Transverse colon (tissue), 3 donors: ENCODE measurements around the gene OVAAL.

Experiments
- EP300 ChIP-seq: sonication (generic); formaldehyde crosslinking; IDR thresholded peaks from one replicate; pipeline ENCODE4 v1.6.1; 2017; ENCODE audit warnings: antibody characterized with exemption, low read depth
- POLR2A ChIP-seq: fragments of 450-650 bp; IDR thresholded peaks from one replicate; pipeline ENCODE4 v1.6.1; 2016; ENCODE audit warnings: antibody characterized with exemption, mild to moderate bottlenecking, moderate library complexity
- TF ChIP-seq, protein P1 (sequence below), 5 experiments: fragments of 200-600 bp in 3 of 5; fragments of 450-650 bp in 2 of 5; sonication (generic) in 3 of 5; IDR thresholded peaks; 1 replicate in 2 of 5; 2 replicates in 3 of 5; pipeline ENCODE4 v1.5.1; 2016 to 2017; ENCODE audit warnings: antibody characterized with exemption in 5 of 5, inconsistent platforms in 3 of 5, mild to moderate bottlenecking in 2 of 5, moderate library complexity in 1 of 5

DNA sequence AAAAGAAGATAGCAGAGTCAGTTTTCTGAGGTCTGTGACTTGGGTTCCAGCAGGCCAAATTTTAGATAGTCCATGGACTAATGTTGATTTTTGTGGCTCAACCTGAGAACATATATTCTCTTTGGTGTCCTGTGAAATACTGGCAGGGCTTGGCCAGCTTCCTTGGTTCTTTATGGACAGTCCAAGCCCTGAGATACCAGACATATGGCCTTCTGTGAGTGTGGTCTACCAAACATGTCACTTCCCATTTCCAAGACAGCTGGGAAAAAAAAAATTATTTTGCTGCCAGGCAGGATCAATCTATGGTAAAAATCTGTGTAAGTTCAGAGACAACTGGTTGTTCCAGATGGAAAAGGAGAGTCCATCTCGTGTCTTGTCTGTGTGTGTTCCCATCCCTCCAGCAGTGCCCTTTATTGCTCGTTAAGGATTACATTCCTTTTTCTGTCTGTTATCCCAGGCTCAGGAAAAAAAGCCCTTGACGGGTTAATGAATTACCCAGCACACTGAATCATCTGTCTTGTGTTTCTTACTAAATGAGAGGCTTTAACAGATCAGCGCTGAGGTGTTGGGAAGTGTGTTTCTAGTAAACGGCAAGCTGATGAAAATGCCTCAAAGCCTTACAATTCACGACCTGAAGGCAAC, 39.7 kb downstream of the OVAAL start:
- TF ChIP-seq, protein P1, sequence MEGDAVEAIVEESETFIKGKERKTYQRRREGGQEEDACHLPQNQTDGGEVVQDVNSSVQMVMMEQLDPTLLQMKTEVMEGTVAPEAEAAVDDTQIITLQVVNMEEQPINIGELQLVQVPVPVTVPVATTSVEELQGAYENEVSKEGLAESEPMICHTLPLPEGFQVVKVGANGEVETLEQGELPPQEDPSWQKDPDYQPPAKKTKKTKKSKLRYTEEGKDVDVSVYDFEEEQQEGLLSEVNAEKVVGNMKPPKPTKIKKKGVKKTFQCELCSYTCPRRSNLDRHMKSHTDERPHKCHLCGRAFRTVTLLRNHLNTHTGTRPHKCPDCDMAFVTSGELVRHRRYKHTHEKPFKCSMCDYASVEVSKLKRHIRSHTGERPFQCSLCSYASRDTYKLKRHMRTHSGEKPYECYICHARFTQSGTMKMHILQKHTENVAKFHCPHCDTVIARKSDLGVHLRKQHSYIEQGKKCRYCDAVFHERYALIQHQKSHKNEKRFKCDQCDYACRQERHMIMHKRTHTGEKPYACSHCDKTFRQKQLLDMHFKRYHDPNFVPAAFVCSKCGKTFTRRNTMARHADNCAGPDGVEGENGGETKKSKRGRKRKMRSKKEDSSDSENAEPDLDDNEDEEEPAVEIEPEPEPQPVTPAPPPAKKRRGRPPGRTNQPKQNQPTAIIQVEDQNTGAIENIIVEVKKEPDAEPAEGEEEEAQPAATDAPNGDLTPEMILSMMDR (IDR thresholded peaks at IDR 0.05), result no peak
- TF ChIP-seq POLR2A, result no peak
- no peak for TF ChIP-seq EP300
